HEK293 (cell line): ENCODE measurements around the gene WWOX.

ENCODE experiments used
- CTCF ChIA-PET: fragments of 350-600 bp; formaldehyde crosslinking; extraction: SDS; loops from one replicate; lab custom pipeline; 2021; ENCODE audit warnings: antibody characterized with exemption; lab: Yijun Ruan, JAX
- POLR2A ChIA-PET: fragments of 300-600 bp; formaldehyde crosslinking; extraction: SDS; loops from one replicate; lab custom pipeline; 2020; ENCODE audit warnings: antibody characterized with exemption, inconsistent platforms; lab: Yijun Ruan, JAX
- H3K27ac ChIP-seq: fragments of 200-500 bp; sonication (Bioruptor generic); 2 replicates; pipeline ENCODE4 v1.5.1; 2014; ENCODE audit warnings: low read depth, low read length, control low read depth, inconsistent platforms; ENCODE audit errors: extremely low read depth
- H3K36me3 ChIP-seq, 2 experiments: fragments of 200-500 bp in 1 of 2; sonication (Bioruptor generic) in 1 of 2; 1 replicate in 1 of 2; 2 replicates in 1 of 2; pipeline ENCODE4 v1.5.1; 2014 to 2017; ENCODE audit warnings: inconsistent platforms in 2 of 2, low read length in 2 of 2; ENCODE audit not compliant: control insufficient read depth in 2 of 2, insufficient read depth in 1 of 2
- H3K4me1 ChIP-seq: fragments of 200-500 bp; sonication (Bioruptor generic); 2 replicates; pipeline ENCODE4 v1.5.1; 2014; ENCODE audit warnings: mild to moderate bottlenecking, low read length, inconsistent platforms; ENCODE audit not compliant: control insufficient read depth, insufficient read depth
- H3K4me3 ChIP-seq: 2 replicates; pipeline ENCODE4 v1.5.1; 2011; ENCODE audit warnings: low read depth, mild to moderate bottlenecking, control low read depth, low read length, moderate library complexity
- H3K9me3 ChIP-seq: fragments of 200-500 bp; sonication (Bioruptor generic); 2 replicates; pipeline ENCODE4 v1.5.1; 2014; ENCODE audit warnings: low read depth, low read length, inconsistent platforms; ENCODE audit not compliant: control insufficient read depth, insufficient read depth
- BCL11A ChIP-seq: fragments of 450-650 bp; formaldehyde crosslinking; IDR thresholded peaks from 2 replicates; pipeline ENCODE4 v1.5.1; 2016; ENCODE audit warnings: low read depth, missing biosample characterization, missing genetic modification characterization
- KLF8 ChIP-seq: fragments of 450-650 bp; formaldehyde crosslinking; IDR thresholded peaks from 2 replicates; pipeline ENCODE4 v1.5.1; 2016; ENCODE audit warnings: missing biosample characterization, missing genetic modification characterization
- REPIN1 ChIP-seq: fragments of 450-650 bp; formaldehyde crosslinking; IDR thresholded peaks from 2 replicates; pipeline ENCODE4 v1.5.1; 2017; ENCODE audit warnings: missing biosample characterization, missing genetic modification characterization, low read depth
- SALL2 ChIP-seq: fragments of 450-650 bp; formaldehyde crosslinking; IDR thresholded peaks from 2 replicates; pipeline ENCODE4 v1.5.0; 2017; ENCODE audit warnings: missing biosample characterization, mild to moderate bottlenecking, missing genetic modification characterization, borderline replicate concordance
- SP2 ChIP-seq: fragments of 450-650 bp; formaldehyde crosslinking; IDR thresholded peaks from 2 replicates; pipeline ENCODE4 v1.5.1; 2016; ENCODE audit warnings: missing biosample characterization, missing genetic modification characterization
- YY2 ChIP-seq: fragments of 450-650 bp; formaldehyde crosslinking; IDR thresholded peaks from 2 replicates; pipeline ENCODE4 v1.5.1; 2016; ENCODE audit warnings: missing biosample characterization, missing genetic modification characterization
- ZBTB7A ChIP-seq: fragments of 450-650 bp; formaldehyde crosslinking; IDR thresholded peaks from 2 replicates; pipeline ENCODE4 v1.5.1; 2016; ENCODE audit warnings: low read depth, missing biosample characterization, missing genetic modification characterization
- ZFHX2 ChIP-seq: fragments of 450-650 bp; formaldehyde crosslinking; conservative IDR thresholded peaks from 2 replicates; pipeline ENCODE4 v1.5.1; 2016; ENCODE audit warnings: missing biosample characterization, missing genetic modification characterization
- ZFP3 ChIP-seq: fragments of 450-650 bp; formaldehyde crosslinking; IDR thresholded peaks from 2 replicates; pipeline ENCODE4 v1.5.1; 2016; ENCODE audit warnings: low read depth, missing biosample characterization, missing genetic modification characterization
- ZNF121 ChIP-seq: fragments of 450-650 bp; formaldehyde crosslinking; IDR thresholded peaks from 2 replicates; pipeline ENCODE4 v1.5.1; 2016; ENCODE audit warnings: missing biosample characterization, missing genetic modification characterization
- ZNF138 ChIP-seq: fragments of 450-650 bp; formaldehyde crosslinking; IDR thresholded peaks from 2 replicates; pipeline ENCODE4 v1.5.1; 2016; ENCODE audit warnings: missing biosample characterization, missing genetic modification characterization, borderline replicate concordance
- ZNF202 ChIP-seq: fragments of 450-650 bp; formaldehyde crosslinking; IDR thresholded peaks from 2 replicates; pipeline ENCODE4 v1.5.1; 2016; ENCODE audit warnings: missing biosample characterization, missing genetic modification characterization, borderline replicate concordance
- ZNF214 ChIP-seq: fragments of 450-650 bp; formaldehyde crosslinking; IDR thresholded peaks from 2 replicates; pipeline ENCODE4 v1.5.1; 2017; ENCODE audit warnings: missing biosample characterization, mild to moderate bottlenecking, missing genetic modification characterization, borderline replicate concordance
- ZNF302 ChIP-seq: fragments of 450-650 bp; formaldehyde crosslinking; IDR thresholded peaks from 2 replicates; pipeline ENCODE4 v1.5.1; 2016; ENCODE audit warnings: missing biosample characterization, missing genetic modification characterization, low read depth
- ZNF324 ChIP-seq: fragments of 450-650 bp; formaldehyde crosslinking; IDR thresholded peaks from 2 replicates; pipeline ENCODE4 v1.5.1; 2016; ENCODE audit warnings: missing biosample characterization, missing genetic modification characterization
- ZNF350 ChIP-seq: fragments of 450-650 bp; formaldehyde crosslinking; IDR thresholded peaks from 2 replicates; pipeline ENCODE4 v1.5.0; 2017; ENCODE audit warnings: missing biosample characterization, mild to moderate bottlenecking, missing genetic modification characterization
- ZNF394 ChIP-seq: fragments of 450-650 bp; formaldehyde crosslinking; IDR thresholded peaks from 2 replicates; pipeline ENCODE4 v1.5.1; 2016; ENCODE audit warnings: missing biosample characterization, missing genetic modification characterization, mild to moderate bottlenecking, moderate library complexity, borderline replicate concordance
- ZNF48 ChIP-seq: fragments of 450-650 bp; formaldehyde crosslinking; IDR thresholded peaks from 2 replicates; pipeline ENCODE4 v1.5.1; 2016; ENCODE audit warnings: missing biosample characterization, missing genetic modification characterization
- ZNF558 ChIP-seq: fragments of 450-650 bp; formaldehyde crosslinking; IDR thresholded peaks from 2 replicates; pipeline ENCODE4 v1.5.1; 2016; ENCODE audit warnings: missing biosample characterization, missing genetic modification characterization
- ZNF600 ChIP-seq: fragments of 450-650 bp; formaldehyde crosslinking; IDR thresholded peaks from 2 replicates; pipeline ENCODE4 v1.5.1; 2016; ENCODE audit warnings: missing biosample characterization, missing genetic modification characterization
- ZNF670 ChIP-seq: fragments of 450-650 bp; formaldehyde crosslinking; IDR thresholded peaks from 2 replicates; pipeline ENCODE4 v1.5.1; 2016; ENCODE audit warnings: missing biosample characterization, missing genetic modification characterization, low read depth
- ZNF76 ChIP-seq: fragments of 450-650 bp; formaldehyde crosslinking; IDR thresholded peaks from 2 replicates; pipeline ENCODE4; 2016; ENCODE audit warnings: low read depth, missing biosample characterization, missing genetic modification characterization, borderline replicate concordance
- ZXDB ChIP-seq: fragments of 450-650 bp; formaldehyde crosslinking; IDR thresholded peaks from 2 replicates; pipeline ENCODE4 v1.5.1; 2016; ENCODE audit warnings: missing biosample characterization, missing genetic modification characterization
- TF ChIP-seq, protein P1 (sequence below): fragments of 450-650 bp; formaldehyde crosslinking; IDR thresholded peaks from 2 replicates; pipeline ENCODE4 v1.5.1; 2017; ENCODE audit warnings: missing biosample characterization, missing genetic modification characterization
- TF ChIP-seq, protein P2 (sequence below): fragments of 450-650 bp; formaldehyde crosslinking; IDR thresholded peaks from 2 replicates; pipeline ENCODE4 v1.5.1; 2016; ENCODE audit warnings: missing biosample characterization, missing genetic modification characterization, borderline replicate concordance
- TF ChIP-seq, protein P3 (sequence below): fragments of 450-650 bp; formaldehyde crosslinking; IDR thresholded peaks from 2 replicates; pipeline ENCODE4 v1.5.1; 2016; ENCODE audit warnings: missing biosample characterization, missing genetic modification characterization
- TF ChIP-seq, protein P4 (sequence below): fragments of 450-650 bp; formaldehyde crosslinking; IDR thresholded peaks from 2 replicates; pipeline ENCODE4 v1.5.1; 2017; ENCODE audit warnings: missing biosample characterization, mild to moderate bottlenecking, missing genetic modification characterization, moderate library complexity

Gene WWOX

DNA sequence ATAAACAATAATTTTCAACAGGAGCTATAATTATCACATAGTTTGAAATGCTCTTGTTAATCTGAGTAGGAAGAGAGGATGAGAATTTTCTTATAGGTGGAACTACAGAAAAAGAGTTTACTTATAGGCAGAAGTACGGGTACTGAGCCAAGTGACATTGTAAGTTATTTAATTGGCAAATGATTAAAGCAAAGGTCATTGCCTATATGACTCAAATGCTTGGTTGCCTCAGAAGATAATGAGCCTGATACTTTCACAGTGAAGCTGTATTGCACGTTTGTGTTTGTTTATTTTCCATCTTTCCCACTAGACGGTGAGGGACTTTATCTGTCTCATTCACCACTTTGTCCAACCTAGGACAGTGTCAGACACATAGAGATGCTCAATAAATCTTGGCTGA lies 751.8 kb downstream of the WWOX start:
- TF ChIP-seq YY2 (tag by site-specific recombination) = no peak
- no peak for TF ChIP-seq ZFHX2 (tag by site-specific recombination)
- TF ChIP-seq, protein P1, sequence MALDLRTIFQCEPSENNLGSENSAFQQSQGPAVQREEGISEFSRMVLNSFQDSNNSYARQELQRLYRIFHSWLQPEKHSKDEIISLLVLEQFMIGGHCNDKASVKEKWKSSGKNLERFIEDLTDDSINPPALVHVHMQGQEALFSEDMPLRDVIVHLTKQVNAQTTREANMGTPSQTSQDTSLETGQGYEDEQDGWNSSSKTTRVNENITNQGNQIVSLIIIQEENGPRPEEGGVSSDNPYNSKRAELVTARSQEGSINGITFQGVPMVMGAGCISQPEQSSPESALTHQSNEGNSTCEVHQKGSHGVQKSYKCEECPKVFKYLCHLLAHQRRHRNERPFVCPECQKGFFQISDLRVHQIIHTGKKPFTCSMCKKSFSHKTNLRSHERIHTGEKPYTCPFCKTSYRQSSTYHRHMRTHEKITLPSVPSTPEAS (tag by site-specific recombination) = no peak
- no peak for TF ChIP-seq ZNF121
- TF ChIP-seq ZNF350 (tag by site-specific recombination) = no peak
- no peak for TF ChIP-seq ZBTB7A (tag by site-specific recombination)
- TF ChIP-seq ZNF600 (tag by site-specific recombination) = no peak
- TF ChIP-seq, protein P2, sequence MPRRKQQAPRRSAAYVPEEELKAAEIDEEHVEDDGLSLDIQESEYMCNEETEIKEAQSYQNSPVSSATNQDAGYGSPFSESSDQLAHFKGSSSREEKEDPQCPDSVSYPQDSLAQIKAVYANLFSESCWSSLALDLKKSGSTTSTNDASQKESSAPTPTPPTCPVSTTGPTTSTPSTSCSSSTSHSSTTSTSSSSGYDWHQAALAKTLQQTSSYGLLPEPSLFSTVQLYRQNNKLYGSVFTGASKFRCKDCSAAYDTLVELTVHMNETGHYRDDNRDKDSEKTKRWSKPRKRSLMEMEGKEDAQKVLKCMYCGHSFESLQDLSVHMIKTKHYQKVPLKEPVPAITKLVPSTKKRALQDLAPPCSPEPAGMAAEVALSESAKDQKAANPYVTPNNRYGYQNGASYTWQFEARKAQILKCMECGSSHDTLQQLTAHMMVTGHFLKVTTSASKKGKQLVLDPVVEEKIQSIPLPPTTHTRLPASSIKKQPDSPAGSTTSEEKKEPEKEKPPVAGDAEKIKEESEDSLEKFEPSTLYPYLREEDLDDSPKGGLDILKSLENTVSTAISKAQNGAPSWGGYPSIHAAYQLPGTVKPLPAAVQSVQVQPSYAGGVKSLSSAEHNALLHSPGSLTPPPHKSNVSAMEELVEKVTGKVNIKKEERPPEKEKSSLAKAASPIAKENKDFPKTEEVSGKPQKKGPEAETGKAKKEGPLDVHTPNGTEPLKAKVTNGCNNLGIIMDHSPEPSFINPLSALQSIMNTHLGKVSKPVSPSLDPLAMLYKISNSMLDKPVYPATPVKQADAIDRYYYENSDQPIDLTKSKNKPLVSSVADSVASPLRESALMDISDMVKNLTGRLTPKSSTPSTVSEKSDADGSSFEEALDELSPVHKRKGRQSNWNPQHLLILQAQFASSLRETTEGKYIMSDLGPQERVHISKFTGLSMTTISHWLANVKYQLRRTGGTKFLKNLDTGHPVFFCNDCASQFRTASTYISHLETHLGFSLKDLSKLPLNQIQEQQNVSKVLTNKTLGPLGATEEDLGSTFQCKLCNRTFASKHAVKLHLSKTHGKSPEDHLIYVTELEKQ (tag by site-specific recombination) = no peak
- TF ChIP-seq KLF8 (tag by site-specific recombination) = no peak
- TF ChIP-seq REPIN1 (tag by site-specific recombination) = no peak
- TF ChIP-seq SP2 (tag by site-specific recombination) = no peak
- TF ChIP-seq, protein P3, sequence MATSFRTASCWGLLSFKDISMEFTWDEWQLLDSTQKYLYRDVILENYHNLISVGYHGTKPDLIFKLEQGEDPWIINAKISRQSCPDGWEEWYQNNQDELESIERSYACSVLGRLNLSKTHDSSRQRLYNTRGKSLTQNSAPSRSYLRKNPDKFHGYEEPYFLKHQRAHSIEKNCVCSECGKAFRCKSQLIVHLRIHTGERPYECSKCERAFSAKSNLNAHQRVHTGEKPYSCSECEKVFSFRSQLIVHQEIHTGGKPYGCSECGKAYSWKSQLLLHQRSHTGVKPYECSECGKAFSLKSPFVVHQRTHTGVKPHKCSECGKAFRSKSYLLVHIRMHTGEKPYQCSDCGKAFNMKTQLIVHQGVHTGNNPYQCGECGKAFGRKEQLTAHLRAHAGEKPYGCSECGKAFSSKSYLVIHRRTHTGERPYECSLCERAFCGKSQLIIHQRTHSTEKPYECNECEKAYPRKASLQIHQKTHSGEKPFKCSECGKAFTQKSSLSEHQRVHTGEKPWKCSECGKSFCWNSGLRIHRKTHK (tag by site-specific recombination) = no peak
- TF ChIP-seq, protein P4, sequence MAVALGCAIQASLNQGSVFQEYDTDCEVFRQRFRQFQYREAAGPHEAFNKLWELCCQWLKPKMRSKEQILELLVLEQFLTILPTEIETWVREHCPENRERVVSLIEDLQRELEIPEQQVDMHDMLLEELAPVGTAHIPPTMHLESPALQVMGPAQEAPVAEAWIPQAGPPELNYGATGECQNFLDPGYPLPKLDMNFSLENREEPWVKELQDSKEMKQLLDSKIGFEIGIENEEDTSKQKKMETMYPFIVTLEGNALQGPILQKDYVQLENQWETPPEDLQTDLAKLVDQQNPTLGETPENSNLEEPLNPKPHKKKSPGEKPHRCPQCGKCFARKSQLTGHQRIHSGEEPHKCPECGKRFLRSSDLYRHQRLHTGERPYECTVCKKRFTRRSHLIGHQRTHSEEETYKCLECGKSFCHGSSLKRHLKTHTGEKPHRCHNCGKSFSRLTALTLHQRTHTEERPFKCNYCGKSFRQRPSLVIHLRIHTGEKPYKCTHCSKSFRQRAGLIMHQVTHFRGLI (tag by site-specific recombination) = no peak
- TF ChIP-seq ZNF394 (tag by site-specific recombination) = no peak
- TF ChIP-seq ZNF558 = no peak
- TF ChIP-seq ZNF214 (tag by site-specific recombination) = no peak
- Histone ChIP-seq H3K9me3 (no peaks in the 10 kb centered on the region), H3K4me1 (peaks cover 6% of the 10 kb centered on the region), H3K36me3 (no peaks in the 10 kb centered on the region), H3K4me3 (no peak overlapping the region), H3K27ac (no peak overlapping the region)
- POLR2A ChIA-PET = no interaction called here
- CTCF ChIA-PET = no interaction called here

DNA sequence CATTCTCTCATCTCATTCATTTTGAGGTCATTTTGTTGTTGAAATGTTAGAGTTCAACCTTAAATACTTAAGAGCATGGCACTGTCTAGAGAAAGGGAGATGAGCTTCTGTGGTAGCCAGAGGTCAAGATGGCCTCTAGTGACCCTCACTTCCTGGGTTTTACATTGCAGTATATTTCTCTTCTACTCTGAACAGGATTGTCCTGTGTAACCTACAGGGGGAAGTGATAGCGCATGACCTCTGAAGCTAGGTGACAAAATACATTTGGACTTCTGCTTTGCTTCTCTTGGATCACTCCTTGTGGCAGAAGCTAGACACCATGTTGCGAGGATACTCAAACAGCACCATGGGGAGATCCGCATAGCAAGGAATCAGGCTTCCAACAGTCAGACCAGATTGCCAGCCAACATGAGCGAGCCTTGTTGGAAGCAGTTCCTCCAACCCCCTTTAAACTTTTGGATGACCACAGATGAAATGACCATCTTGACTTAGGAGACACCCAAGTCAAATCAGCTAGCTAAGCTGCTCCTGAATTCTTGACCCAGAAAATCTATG lies 752.7 kb downstream of the WWOX start:
- H3K4me3 ChIP-seq = no peak overlapping the region
- ChIA-PET CTCF (interaction anchor here (0.6 kb wide), 1 partner anchor 582 kb away, joined by 3 read pairs; no protein-coding TSS in a partner anchor), POLR2A (no interaction called here)
- H3K36me3 ChIP-seq = no peaks in the 10 kb centered on the region
- H3K27ac ChIP-seq = no peak overlapping the region
- TF ChIP-seq ZNF121 (no peak), ZNF76 (no peak), ZFP3 (no peak), BCL11A (tag by site-specific recombination) (no peak), ZNF48 (tag by site-specific recombination) (no peak), ZXDB (no peak), SALL2 (tag by site-specific recombination) (no peak), ZNF670 (tag by site-specific recombination) (no peak), ZNF138 (tag by site-specific recombination) (no peak), ZNF324 (tag by site-specific recombination) (no peak), ZNF202 (tag by site-specific recombination) (no peak), ZNF302 (no peak), ZNF394 (tag by site-specific recombination) (no peak)
- H3K9me3 ChIP-seq = no peaks in the 10 kb centered on the region
- peaks cover 6% of the 10 kb centered on the region for H3K4me1 ChIP-seq
